Fibroblast of lung (primary cell): ENCODE measurements around the gene LYAR. TPM values are rescaled to one million over a fixed set of nuclear protein-coding genes. Genes with fewer than 3 reads are reported as not detected.
A peak's percentile ranks its signal among the peaks of the same experiment; 100 is the strongest.

Source experiments
- DNase-seq, 2 donors: peaks; one replicate each; pipeline versions ENCODE4 v3.0.0 to v3.0.0-alpha.2; 2010; ENCODE audit warnings: low read depth in 2 of 2
- H2AFZ ChIP-seq: 2 replicates; pipeline ENCODE4 v1.5.1; 2012; ENCODE audit warnings: low read length, control low read depth, inconsistent platforms
- H3K27ac ChIP-seq: 2 replicates; pipeline ENCODE4 v1.5.1; 2011; ENCODE audit warnings: low read length, control low read depth; ENCODE audit not compliant: insufficient read depth
- H3K27me3 ChIP-seq: 2 replicates; pipeline ENCODE4 v1.5.1; 2011; ENCODE audit warnings: mild to moderate bottlenecking, low read length; ENCODE audit not compliant: control insufficient read depth, insufficient read depth
- H3K36me3 ChIP-seq: 2 replicates; pipeline ENCODE4 v1.5.1; 2011; ENCODE audit warnings: low read length; ENCODE audit not compliant: control insufficient read depth, insufficient read depth
- H3K4me1 ChIP-seq: 2 replicates; pipeline ENCODE4 v1.5.1; 2011; ENCODE audit warnings: low read length; ENCODE audit not compliant: control insufficient read depth, insufficient read depth; ENCODE audit errors: extremely low read depth
- H3K4me2 ChIP-seq: 2 replicates; pipeline ENCODE4 v1.5.1; 2011; ENCODE audit warnings: low read length, control low read depth; ENCODE audit not compliant: insufficient read depth; ENCODE audit errors: extremely low read depth
- H3K4me3 ChIP-seq, 4 experiments: fragments of 200-600 bp in 1 of 4; sonication (generic) in 1 of 4; replicated peaks in 1 of 4; 2 replicates each; pipeline ENCODE4 v1.5.1; 2011 to 2016; ENCODE audit warnings: low read length in 4 of 4, low read depth in 3 of 4, mild to moderate bottlenecking in 3 of 4, control low read depth in 2 of 4, inconsistent platforms in 1 of 4, mixed read lengths in 1 of 4; ENCODE audit not compliant: insufficient read depth in 1 of 4; ENCODE audit errors: control extremely low read depth in 1 of 4
- H3K79me2 ChIP-seq: 2 replicates; pipeline ENCODE4 v1.5.1; 2012; ENCODE audit warnings: mild to moderate bottlenecking, low read length, inconsistent platforms; ENCODE audit not compliant: control insufficient read depth, insufficient read depth
- H3K9ac ChIP-seq: 2 replicates; pipeline ENCODE4 v1.5.1; 2011; ENCODE audit warnings: mild to moderate bottlenecking, low read length, control low read depth; ENCODE audit not compliant: insufficient read depth
- H3K9me3 ChIP-seq: 2 replicates; pipeline ENCODE4 v1.5.1; 2012; ENCODE audit warnings: low read depth, low read length; ENCODE audit not compliant: control insufficient read depth, insufficient read depth
- H4K20me1 ChIP-seq: 2 replicates; pipeline ENCODE4 v1.5.1; 2011; ENCODE audit warnings: low read length; ENCODE audit not compliant: control insufficient read depth, insufficient read depth; ENCODE audit errors: extremely low read depth
- EZH2 ChIP-seq: IDR thresholded peaks from 2 replicates; pipeline ENCODE4 v1.5.1; 2012; ENCODE audit warnings: low read length, control low read depth, mild to moderate bottlenecking; ENCODE audit errors: missing control alignments
- polyA plus RNA-seq, 2 donors: library from polyadenylated mRNA; depleted of rRNA in 1 of 2; stranded (reverse) in 1 of 2; unstranded in 1 of 2; fragments of >200 nt; gene quantifications; 2 replicates each; pipeline ENCODE4 v1.2.1, GENCODE V29; 2011 to 2012; ENCODE audit warnings: missing spikeins in 1 of 2
- total RNA-seq: library from RNA; depleted of rRNA; stranded (reverse); fragments of >200 nt; gene quantifications from 2 replicates; pipeline ENCODE4 v1.2.1, GENCODE V29; 2014
- TF ChIP-seq, protein P1 (sequence below), 2 donors: IDR thresholded peaks in 1 of 2; conservative IDR thresholded peaks in 1 of 2; 1 replicate in 1 of 2; 2 replicates in 1 of 2; pipeline ENCODE4 v1.5.1; 2011 to 2012; ENCODE audit warnings: low read length in 2 of 2, control low read depth in 1 of 2, inconsistent platforms in 1 of 2, low read depth in 1 of 2, mild to moderate bottlenecking in 1 of 2

Gene LYAR
- total and polyA plus RNA-seq, 2 donors (not counting 1 experiment from before 2014, with no cell fraction given) = 10.1 to 11.1 TPM

DNA sequence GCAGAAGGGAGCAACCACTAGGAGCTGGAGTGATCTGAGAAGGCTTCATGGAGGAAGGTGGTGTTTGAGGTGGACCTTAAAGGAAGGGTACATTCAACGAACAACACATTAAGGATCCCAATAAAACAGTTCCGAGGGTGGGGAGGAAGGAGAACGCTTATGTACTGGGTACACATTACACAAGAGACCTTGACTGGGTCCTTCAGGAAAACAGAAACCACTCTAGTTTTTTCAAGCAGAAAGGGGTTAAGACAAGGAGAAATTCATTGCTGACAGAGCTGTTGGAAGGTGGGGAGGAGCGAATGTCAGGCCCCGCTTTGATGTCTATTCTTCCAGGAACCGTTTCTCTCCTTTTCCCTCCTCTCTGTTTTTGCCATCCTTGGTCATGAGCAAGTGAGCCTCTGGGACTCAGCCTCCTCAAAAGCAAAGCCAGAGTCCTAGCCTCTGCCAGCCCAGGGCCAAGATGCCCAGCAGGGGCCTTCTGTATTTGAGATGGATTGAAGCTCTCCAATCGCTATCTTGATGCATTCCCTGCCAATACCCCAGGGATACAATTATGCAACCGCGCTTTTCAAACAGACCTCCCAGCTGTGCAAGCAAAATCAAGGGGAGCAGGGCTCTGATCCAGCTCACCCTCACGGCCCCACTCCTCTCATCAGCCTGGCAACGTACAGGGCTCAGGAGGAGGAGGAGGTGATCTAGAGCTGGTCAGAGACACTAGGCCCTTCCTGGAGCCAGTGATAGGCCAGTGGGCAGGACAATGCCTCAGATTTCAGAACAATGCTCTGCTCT lies 48.5 kb upstream of the LYAR start:
- no peak overlapping the region for H3K4me3 ChIP-seq
- no peak overlapping the region for H3K27ac ChIP-seq

DNA sequence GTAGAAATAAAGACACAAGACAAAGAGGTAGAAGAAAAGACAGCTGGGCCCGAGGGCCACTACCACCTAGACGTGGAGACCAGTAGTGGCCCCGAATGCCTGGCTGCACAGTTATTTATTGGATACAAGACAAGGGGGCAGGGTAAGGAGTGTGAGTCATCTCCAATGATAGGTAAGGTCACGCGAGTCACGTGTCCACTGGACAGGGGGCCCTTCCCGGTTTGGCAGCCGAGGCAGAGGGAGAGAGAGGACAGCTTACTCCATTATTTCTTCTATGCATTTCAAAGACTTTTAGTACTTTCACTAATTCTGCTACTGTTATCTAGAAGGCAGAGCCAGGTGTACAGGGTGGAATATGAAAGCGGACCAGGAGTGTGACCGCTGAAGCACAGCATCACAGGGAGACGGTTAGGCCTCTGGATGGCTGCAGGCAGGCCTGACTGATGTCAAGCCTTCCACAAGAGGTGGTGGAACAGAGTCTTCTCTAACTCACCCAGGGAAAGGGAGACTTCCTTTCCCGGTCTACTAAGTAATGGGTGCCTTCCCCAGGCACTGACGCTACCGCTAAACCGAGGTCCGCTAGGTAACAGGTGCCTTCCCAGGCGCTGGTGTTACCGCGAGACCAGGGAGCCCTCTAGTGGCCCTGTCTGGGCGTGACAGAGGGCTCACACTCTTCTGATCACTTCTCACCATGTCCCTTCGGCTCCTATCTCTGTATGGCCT lies 45.0 kb upstream of the LYAR start:
- H3K79me2 ChIP-seq = no peaks in the 10 kb centered on the region
- H4K20me1 ChIP-seq = no peaks in the 10 kb centered on the region
- H3K9me3 ChIP-seq = no peaks in the 10 kb centered on the region
- no peaks in the 10 kb centered on the region for H3K4me1 ChIP-seq
- TF ChIP-seq, protein P1, sequence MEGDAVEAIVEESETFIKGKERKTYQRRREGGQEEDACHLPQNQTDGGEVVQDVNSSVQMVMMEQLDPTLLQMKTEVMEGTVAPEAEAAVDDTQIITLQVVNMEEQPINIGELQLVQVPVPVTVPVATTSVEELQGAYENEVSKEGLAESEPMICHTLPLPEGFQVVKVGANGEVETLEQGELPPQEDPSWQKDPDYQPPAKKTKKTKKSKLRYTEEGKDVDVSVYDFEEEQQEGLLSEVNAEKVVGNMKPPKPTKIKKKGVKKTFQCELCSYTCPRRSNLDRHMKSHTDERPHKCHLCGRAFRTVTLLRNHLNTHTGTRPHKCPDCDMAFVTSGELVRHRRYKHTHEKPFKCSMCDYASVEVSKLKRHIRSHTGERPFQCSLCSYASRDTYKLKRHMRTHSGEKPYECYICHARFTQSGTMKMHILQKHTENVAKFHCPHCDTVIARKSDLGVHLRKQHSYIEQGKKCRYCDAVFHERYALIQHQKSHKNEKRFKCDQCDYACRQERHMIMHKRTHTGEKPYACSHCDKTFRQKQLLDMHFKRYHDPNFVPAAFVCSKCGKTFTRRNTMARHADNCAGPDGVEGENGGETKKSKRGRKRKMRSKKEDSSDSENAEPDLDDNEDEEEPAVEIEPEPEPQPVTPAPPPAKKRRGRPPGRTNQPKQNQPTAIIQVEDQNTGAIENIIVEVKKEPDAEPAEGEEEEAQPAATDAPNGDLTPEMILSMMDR (conservative IDR thresholded peaks at IDR 0.05 in 1 of 2, IDR thresholded peaks at IDR 0.05 in 1 of 2; ENCODE audit: low read depth in 1 of 2, low read length in 2 of 2) = peak; percentile 79 to 84
- TF ChIP-seq EZH2 = no peak
- no peaks in the 10 kb centered on the region for H3K36me3 ChIP-seq
- no peak overlapping the region for H2AFZ ChIP-seq
- H3K4me2 ChIP-seq = no peak overlapping the region
- H3K4me3 ChIP-seq = no peak overlapping the region
- DNase-seq = peak; percentile 34 to 39
- H3K27ac ChIP-seq = no peak overlapping the region
- H3K9ac ChIP-seq = no peak overlapping the region
- H3K27me3 ChIP-seq = peaks cover 4% of the 10 kb centered on the region

More for the DNA sequence above, 48.5 kb upstream of the LYAR start:
- H3K79me2 ChIP-seq = no peaks in the 10 kb centered on the region
- no peaks in the 10 kb centered on the region for H3K36me3 ChIP-seq
- no peaks in the 10 kb centered on the region for H3K4me1 ChIP-seq
- H4K20me1 ChIP-seq = no peaks in the 10 kb centered on the region
- H2AFZ ChIP-seq = no peak overlapping the region
- TF ChIP-seq, protein P1 (conservative IDR thresholded peaks at IDR 0.05 in 1 of 2, IDR thresholded peaks at IDR 0.05 in 1 of 2; ENCODE audit: low read depth in 1 of 2, low read length in 2 of 2) = no peak
- no peak for TF ChIP-seq EZH2
- peaks cover 4% of the 10 kb centered on the region for H3K27me3 ChIP-seq
- H3K9me3 ChIP-seq = no peaks in the 10 kb centered on the region
- H3K4me2 ChIP-seq = no peak overlapping the region
- no peak for DNase-seq
- H3K9ac ChIP-seq = no peak overlapping the region

DNA sequence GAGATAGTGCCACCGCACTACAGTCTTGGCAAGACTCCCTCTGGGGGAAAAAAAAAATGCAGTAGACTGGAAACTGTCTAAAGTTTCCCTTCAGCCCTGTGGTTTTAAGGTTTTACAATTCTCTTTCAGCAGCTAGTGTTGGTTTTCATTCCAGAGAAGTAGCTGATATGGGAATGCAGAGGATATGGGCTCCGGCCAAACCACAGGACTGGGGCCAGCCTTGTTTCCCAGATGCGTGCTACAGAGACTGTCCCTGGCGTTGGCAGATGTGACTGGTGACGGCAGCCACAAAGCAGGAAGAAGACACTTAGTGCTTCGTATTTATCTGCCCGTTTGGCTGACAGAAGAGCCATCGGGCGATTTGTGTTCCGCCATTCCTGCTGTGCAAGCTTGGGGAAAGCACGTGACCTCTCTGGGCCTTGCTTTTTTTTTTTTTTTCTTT lies 43.3 kb upstream of the LYAR start:
- Histone ChIP-seq H3K4me2 (peak overlapping the region; percentile 44), H3K27ac (no peak overlapping the region), H3K4me3 (peak overlapping the region in 1 of 4 experiments; percentile 7), H4K20me1 (no peaks in the 10 kb centered on the region), H3K79me2 (no peaks in the 10 kb centered on the region), H2AFZ (no peak overlapping the region), H3K36me3 (no peaks in the 10 kb centered on the region), H3K27me3 (no peaks in the 10 kb centered on the region), H3K9ac (no peak overlapping the region), H3K4me1 (no peaks in the 10 kb centered on the region), H3K9me3 (no peaks in the 10 kb centered on the region)
- no peak for TF ChIP-seq EZH2
- TF ChIP-seq, protein P1 (conservative IDR thresholded peaks at IDR 0.05 in 1 of 2, IDR thresholded peaks at IDR 0.05 in 1 of 2; ENCODE audit: low read depth in 1 of 2, low read length in 2 of 2) = no peak
- DNase-seq = peak; percentile 76 to 90
